Vagina (tissue), 2 donors: Measurements from ENCODE around the gene ARHGAP42. TPM values are rescaled to one million over a fixed set of nuclear protein-coding genes. Genes with fewer than 3 reads are reported as not detected.
"Not testable (repeated sequence)": the region's sequence is repeated elsewhere in the genome, so short reads cannot be mapped to it uniquely, and the experiment has no call there.

Experiments used
- DNase-seq, 2 donors: peaks; one replicate each; pipeline ENCODE4 v3.0.0-alpha.2; 2017; ENCODE audit errors: extremely low spot score in 2 of 2
- H3K27ac ChIP-seq: fragments of 200-600 bp; sonication (generic); one replicate; pipeline ENCODE4 v1.5.1; 2019
- H3K27me3 ChIP-seq: fragments of 200-600 bp; sonication (generic); one replicate; pipeline ENCODE4 v1.5.1; 2019
- H3K36me3 ChIP-seq, 2 donors: fragments of 200-600 bp; sonication (generic); one replicate each; pipeline ENCODE4 v1.5.1; 2017 to 2019
- H3K4me1 ChIP-seq: fragments of 200-600 bp; sonication (generic); one replicate; pipeline ENCODE4 v1.5.1; 2019
- H3K4me3 ChIP-seq, 2 donors: fragments of 200-600 bp; sonication (generic); 1 replicate in 1 of 2; 2 replicates in 1 of 2; pipeline ENCODE4 v1.5.1; 2016 to 2019
- H3K9me3 ChIP-seq: fragments of 200-600 bp; sonication (generic); one replicate; pipeline ENCODE4 v1.5.1; 2019
- CTCF ChIP-seq, 3 experiments: fragments of 450-650 bp in 2 of 3; fragments of 200-600 bp in 1 of 3; sonication (generic) in 1 of 3; IDR thresholded peaks; one replicate each; pipeline ENCODE4 v1.5.1; 2017 to 2019; ENCODE audit warnings: antibody characterized with exemption in 3 of 3, mild to moderate bottlenecking in 2 of 3, moderate library complexity in 2 of 3
- POLR2A ChIP-seq, 2 donors: fragments of 450-650 bp; IDR thresholded peaks; one replicate each; pipeline ENCODE4 v1.6.1; 2017; ENCODE audit warnings: antibody characterized with exemption in 2 of 2, mild to moderate bottlenecking in 2 of 2, moderate library complexity in 2 of 2
- POLR2AphosphoS5 ChIP-seq, 2 donors: sonication (generic); formaldehyde crosslinking; IDR thresholded peaks; one replicate each; pipeline ENCODE4 v1.9.0; 2017; ENCODE audit warnings: antibody characterized with exemption in 2 of 2, mild to moderate bottlenecking in 2 of 2, low read depth in 1 of 2; ENCODE audit not compliant: insufficient read depth in 1 of 2
- intact Hi-C: fragments of 100-400 bp; cut with DNase I; formaldehyde crosslinking; loops from one replicate; pipeline ENCODE4 v1.15.1; 2023
- total RNA-seq: library from RNA; depleted of rRNA; stranded (reverse); fragments of >200 nt; gene quantifications from one replicate; pipeline ENCODE4 v1.2.3, GENCODE V29; 2016

ARHGAP42 gene
- total RNA-seq, 1 donor from 2014 or later: 5.9 TPM

DNA sequence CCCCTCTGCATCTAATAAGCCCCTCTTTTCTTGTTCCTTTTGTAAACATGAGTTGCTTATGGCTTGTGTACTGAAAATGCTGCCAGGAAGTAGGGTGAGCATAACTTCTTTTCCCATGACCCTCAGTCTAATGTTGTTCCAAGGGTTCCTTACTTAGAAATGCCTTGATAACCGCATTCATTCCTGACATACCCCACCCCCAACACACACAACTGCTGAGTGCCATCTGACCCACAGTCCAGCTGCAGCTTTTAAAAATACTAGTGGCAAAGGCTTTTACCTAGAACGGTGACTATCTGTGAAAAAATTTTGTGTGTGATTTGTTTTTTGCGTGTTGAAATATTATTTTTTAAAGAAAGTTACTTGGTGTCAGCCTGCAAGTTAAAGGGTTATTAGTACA, 52.6 kb downstream of the ARHGAP42 start:
- TF ChIP-seq POLR2A (IDR thresholded peaks at IDR 0.05) (no peak), POLR2AphosphoS5 (IDR thresholded peaks at IDR 0.05; ENCODE audit: insufficient read depth in 1 of 2, low read depth in 1 of 2) (no peak), CTCF (IDR thresholded peaks at IDR 0.05) (no peak)
- Histone ChIP-seq H3K9me3 (no peaks in the 10 kb centered on the region), H3K36me3 (no peaks in the 10 kb centered on the region), H3K4me3 (no peak overlapping the region), H3K4me1 (peaks cover 36% of the 10 kb centered on the region), H3K27ac (no peak overlapping the region), H3K27me3 (no peaks in the 10 kb centered on the region)
- no peak for DNase-seq
- intact Hi-C loops: no loop called here

DNA sequence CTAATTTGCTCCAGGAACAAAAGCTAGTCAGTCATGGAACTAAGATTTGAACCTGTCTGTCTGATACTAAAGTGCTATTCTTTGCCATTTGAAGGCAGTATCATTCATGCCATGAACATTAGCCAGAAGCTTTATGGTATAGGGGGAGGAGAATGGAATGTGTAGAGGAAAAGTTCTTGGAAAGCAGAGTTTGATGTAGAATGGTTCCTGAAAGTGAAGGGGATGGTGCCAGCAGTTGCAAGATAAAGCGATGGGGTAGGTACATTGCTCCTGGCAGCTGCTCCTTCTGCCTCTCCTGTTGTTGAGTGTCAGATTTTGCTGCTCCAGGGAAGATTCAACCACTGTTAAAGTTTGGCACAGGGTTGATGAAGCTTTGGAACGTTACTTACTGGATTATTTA, 53.4 kb downstream of the ARHGAP42 start:
- Histone ChIP-seq H3K4me1 (peaks cover 36% of the 10 kb centered on the region), H3K9me3 (no peaks in the 10 kb centered on the region), H3K27ac (no peak overlapping the region), H3K4me3 (no peak overlapping the region), H3K36me3 (no peaks in the 10 kb centered on the region), H3K27me3 (no peaks in the 10 kb centered on the region)
- intact Hi-C loops: no loop called here
- no peak for TF ChIP-seq POLR2A (IDR thresholded peaks at IDR 0.05)
- no peak for TF ChIP-seq CTCF (IDR thresholded peaks at IDR 0.05)
- DNase-seq: no peak

GRCh38 chr11:100741866-100742625, 55.0 kb downstream of the ARHGAP42 start:
- DNase-seq: no peak
- H3K4me3 ChIP-seq: no peak overlapping the region
- no peak overlapping the region for H3K27ac ChIP-seq
- TF ChIP-seq POLR2AphosphoS5 (IDR thresholded peaks at IDR 0.05; ENCODE audit: insufficient read depth in 1 of 2, low read depth in 1 of 2): no peak
- TF ChIP-seq CTCF (IDR thresholded peaks at IDR 0.05): no peak
- TF ChIP-seq POLR2A (IDR thresholded peaks at IDR 0.05): no peak
- H3K4me1 ChIP-seq: peaks cover 36% of the 10 kb centered on the region
- intact Hi-C loops: no loop called here
- no peaks in the 10 kb centered on the region for H3K9me3 ChIP-seq
- no peaks in the 10 kb centered on the region for H3K27me3 ChIP-seq
- no peaks in the 10 kb centered on the region for H3K36me3 ChIP-seq

- H3K4me3 ChIP-seq: no peak overlapping the region
- intact Hi-C loops: no loop called here
- no peaks in the 10 kb centered on the region for H3K9me3 ChIP-seq
- H3K27ac ChIP-seq: no peak overlapping the region
- DNase-seq: no peak
- H3K4me1 ChIP-seq: peaks cover 5% of the 10 kb centered on the region
- H3K27me3 ChIP-seq: no peaks in the 10 kb centered on the region
- TF ChIP-seq CTCF (IDR thresholded peaks at IDR 0.05) (no peak), POLR2AphosphoS5 (IDR thresholded peaks at IDR 0.05; ENCODE audit: insufficient read depth in 1 of 2, low read depth in 1 of 2) (no peak), POLR2A (IDR thresholded peaks at IDR 0.05) (no peak)
- no peaks in the 10 kb centered on the region for H3K36me3 ChIP-seq
These were observed 59.4 kb downstream of the ARHGAP42 start for GRCh38 chr11:100746448-100746847.

DNA sequence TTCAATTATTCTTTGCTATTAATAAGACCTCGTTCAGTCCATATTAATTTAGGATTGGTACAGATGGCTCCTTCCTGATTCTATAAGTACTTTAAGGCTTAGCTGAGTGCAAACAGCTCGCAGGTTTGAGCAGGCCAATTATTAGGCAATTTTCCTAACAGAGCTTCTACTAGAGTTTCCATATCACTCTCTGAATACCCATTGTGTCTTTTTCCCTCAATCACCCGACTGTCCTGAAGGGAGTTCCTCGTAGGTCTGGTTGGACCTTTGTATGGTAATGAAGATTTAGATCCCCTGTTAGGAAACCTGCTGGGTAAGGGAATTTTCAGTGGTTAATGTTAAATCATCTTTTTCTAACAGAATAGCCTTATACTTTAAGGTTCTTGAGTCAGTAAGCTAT, 61.1 kb downstream of the ARHGAP42 start:
- no peak overlapping the region for H3K4me3 ChIP-seq
- H3K27ac ChIP-seq: no peak overlapping the region
- no peaks in the 10 kb centered on the region for H3K36me3 ChIP-seq
- no peaks in the 10 kb centered on the region for H3K27me3 ChIP-seq
- DNase-seq: no peak
- intact Hi-C loops: no loop called here
- no peaks in the 10 kb centered on the region for H3K4me1 ChIP-seq
- TF ChIP-seq POLR2AphosphoS5 (IDR thresholded peaks at IDR 0.05; ENCODE audit: insufficient read depth in 1 of 2, low read depth in 1 of 2) (no peak), CTCF (IDR thresholded peaks at IDR 0.05) (no peak), POLR2A (IDR thresholded peaks at IDR 0.05) (no peak)
- H3K9me3 ChIP-seq: no peaks in the 10 kb centered on the region

DNA sequence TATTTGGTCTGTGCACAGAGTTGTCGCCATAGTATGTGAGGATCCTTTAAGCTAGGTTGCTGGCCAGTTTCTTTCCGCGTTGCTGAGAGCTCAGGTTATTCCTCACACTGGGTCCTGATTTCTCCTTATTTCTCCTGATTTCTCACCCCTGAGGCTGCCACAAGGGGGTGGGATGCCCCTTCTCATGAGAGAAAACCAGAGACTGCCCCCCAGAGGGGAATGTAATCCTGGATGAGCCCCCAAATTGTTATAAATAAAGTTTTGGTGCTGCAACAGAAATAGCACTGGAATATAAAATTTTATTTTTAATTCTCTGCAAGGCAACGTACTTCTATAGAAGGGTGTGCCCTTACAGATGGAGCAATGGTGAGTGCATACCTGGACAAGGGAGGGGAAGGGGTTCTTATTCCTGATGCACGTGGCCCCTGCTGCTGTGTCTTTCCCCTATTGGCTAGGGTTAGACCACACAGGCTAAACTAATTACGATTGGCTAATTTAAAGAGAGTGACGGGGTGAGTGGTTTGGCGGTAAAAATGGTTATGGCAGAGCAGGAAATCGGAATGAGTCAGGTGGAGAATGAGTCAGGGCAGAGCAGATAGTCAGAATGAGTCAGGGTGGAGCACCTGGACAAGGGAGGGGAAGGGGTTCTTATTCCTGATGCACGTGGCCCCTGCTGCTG, 62.9 kb downstream of the ARHGAP42 start:
- H3K27ac ChIP-seq, intact Hi-C loops, H3K9me3 ChIP-seq, DNase-seq, H3K4me3 ChIP-seq, H3K4me1 ChIP-seq, H3K36me3 ChIP-seq, H3K27me3 ChIP-seq: not testable (repeated sequence)

- H3K9me3 ChIP-seq, H3K27ac ChIP-seq, H3K4me1 ChIP-seq, H3K27me3 ChIP-seq, DNase-seq, H3K4me3 ChIP-seq, intact Hi-C loops, H3K36me3 ChIP-seq: not testable (repeated sequence)
These were observed 63.4 kb downstream of the ARHGAP42 start for GRCh38 chr11:100750566-100750891.
